ENCODE data around the gene LRRK1.

DNA sequence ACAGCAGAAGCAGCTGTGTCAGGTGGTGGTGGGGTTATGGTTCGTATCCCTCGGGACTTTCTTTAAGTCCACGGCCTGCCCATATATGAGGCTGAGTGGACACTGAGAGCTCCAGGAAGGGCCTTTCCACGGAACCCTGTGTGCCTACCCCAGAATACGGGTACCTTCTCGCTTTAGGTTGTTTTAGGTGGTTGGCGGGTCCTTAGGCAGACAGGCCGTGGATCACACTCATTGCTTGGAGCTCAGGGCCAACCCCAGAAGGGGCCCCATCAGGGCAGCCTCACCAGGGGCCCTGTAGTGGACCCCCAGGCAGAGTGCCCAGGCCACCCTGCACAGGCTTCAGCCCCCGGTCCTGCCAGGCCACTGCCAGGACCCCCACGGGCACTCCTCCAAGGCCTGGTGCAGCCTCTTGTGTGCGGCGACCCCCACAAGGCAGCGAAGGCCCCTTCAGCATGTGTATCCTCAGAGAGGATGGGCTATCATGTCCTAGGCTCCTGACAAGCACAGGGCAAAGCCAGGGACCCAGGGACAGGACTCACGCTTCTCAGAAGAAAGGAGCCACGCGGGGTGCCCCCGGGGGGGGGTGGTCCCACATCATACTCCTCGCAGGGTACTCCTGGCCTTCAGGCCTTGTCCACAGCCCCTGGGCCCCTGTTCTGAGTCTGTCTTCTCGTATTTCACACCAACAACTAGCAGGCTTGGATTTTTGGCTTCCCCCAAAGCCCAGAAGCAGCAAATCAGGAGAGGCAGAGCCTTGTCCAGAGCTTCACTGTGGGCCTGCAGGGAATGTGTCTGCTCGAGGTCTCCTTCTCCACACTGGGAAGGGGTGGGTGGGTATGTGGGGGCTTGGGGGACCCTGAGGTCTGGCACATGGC is 93.4 kb downstream of the LRRK1 start:
- TF ChIP-seq, protein P1, sequence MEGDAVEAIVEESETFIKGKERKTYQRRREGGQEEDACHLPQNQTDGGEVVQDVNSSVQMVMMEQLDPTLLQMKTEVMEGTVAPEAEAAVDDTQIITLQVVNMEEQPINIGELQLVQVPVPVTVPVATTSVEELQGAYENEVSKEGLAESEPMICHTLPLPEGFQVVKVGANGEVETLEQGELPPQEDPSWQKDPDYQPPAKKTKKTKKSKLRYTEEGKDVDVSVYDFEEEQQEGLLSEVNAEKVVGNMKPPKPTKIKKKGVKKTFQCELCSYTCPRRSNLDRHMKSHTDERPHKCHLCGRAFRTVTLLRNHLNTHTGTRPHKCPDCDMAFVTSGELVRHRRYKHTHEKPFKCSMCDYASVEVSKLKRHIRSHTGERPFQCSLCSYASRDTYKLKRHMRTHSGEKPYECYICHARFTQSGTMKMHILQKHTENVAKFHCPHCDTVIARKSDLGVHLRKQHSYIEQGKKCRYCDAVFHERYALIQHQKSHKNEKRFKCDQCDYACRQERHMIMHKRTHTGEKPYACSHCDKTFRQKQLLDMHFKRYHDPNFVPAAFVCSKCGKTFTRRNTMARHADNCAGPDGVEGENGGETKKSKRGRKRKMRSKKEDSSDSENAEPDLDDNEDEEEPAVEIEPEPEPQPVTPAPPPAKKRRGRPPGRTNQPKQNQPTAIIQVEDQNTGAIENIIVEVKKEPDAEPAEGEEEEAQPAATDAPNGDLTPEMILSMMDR (IDR thresholded peaks at IDR 0.05): no peak
- TF ChIP-seq POLR2A (IDR thresholded peaks at IDR 0.05): no peak

Data from uterus (tissue), 2 donors.